Esophagus muscularis mucosa (tissue), 4 donors: ENCODE measurements around the gene PRKAG2.

Source experiments
- CTCF ChIP-seq, 3 experiments: fragments of 200-600 bp in 2 of 3; fragments of 450-650 bp in 1 of 3; sonication (generic) in 2 of 3; IDR thresholded peaks; one replicate each; pipeline ENCODE4 v1.5.1; 2017 to 2019; ENCODE audit warnings: antibody characterized with exemption in 3 of 3, mild to moderate bottlenecking in 2 of 3, moderate library complexity in 1 of 3
- EP300 ChIP-seq: sonication (generic); formaldehyde crosslinking; IDR thresholded peaks from one replicate; pipeline ENCODE4 v1.6.1; 2017; ENCODE audit warnings: antibody characterized with exemption
- POLR2A ChIP-seq: fragments of 450-650 bp; IDR thresholded peaks from one replicate; pipeline ENCODE4 v1.6.1; 2017; ENCODE audit warnings: antibody characterized with exemption, moderate library complexity, mild to moderate bottlenecking, low read depth
- POLR2AphosphoS5 ChIP-seq, 2 donors: sonication (generic); formaldehyde crosslinking; IDR thresholded peaks; one replicate each; pipeline ENCODE4 v1.6.1; 2017; ENCODE audit warnings: antibody characterized with exemption in 2 of 2

DNA sequence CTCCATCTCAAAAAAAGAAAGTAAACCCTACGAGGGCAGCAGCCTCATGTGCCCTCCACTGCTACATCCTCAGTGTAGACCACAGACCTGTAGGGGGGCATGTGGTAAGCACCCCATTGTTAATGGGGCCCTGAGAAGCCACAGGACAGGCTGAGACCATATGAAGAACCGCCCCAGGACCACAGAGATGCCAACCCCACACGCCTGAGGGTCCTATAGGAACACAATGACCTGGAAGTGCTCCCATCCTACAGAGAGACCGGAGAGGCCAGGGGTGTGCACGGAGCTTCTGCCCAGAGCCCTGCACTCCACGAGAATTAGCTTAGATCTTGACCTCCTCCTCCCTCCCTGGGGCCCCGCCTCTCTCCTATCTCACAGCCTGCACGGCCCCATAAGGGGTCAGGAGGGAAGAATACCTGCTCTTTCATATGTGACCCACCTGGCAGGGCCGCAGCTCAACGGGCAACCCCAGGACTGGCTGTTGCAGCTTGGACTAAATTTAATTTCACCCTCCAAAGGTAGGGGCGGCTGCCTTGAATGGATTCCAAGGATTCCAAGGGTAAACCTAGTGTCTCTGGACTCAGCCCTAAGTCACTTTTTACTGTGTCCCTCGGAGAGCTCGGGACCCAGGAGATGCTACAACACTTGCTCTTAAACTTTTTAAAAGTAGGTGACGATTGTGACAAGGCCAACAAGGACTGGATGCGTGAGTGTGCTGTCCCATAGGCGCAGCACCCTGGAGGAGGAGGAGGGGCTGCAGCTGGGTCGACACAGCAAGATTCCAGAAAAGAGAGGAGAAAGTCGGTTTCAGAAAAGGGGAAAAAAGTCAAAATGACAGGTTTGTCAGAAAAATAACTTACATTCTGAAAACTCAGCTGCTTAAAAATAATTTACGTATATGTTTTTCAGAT, 24.2 kb downstream of the PRKAG2 start:
- TF ChIP-seq POLR2AphosphoS5 (IDR thresholded peaks at IDR 0.05) (no peak), EP300 (no peak), POLR2A (no peak), CTCF (IDR thresholded peaks at IDR 0.05) (no peak)
